Adipocyte (in vitro differentiated cells): ENCODE results near the gene COQ8B.

Experiments
- DNase-seq: peaks from one replicate; pipeline ENCODE4 v3.0.0-alpha.2; 2015; ENCODE audit warnings: low read depth
- H3K27me3 ChIP-seq: replicated peaks from 2 replicates; pipeline ENCODE4 v1.7.0; 2013; ENCODE audit warnings: mild to moderate bottlenecking, low read length, moderate library complexity; ENCODE audit not compliant: control insufficient read depth, insufficient read depth
- H3K36me3 ChIP-seq: 2 replicates; pipeline ENCODE4 v1.7.0; 2013; ENCODE audit warnings: low read length, mild to moderate bottlenecking, moderate library complexity; ENCODE audit not compliant: control insufficient read depth, insufficient read depth, severe bottlenecking
- H3K4me1 ChIP-seq: 2 replicates; pipeline ENCODE4 v1.7.0; 2013; ENCODE audit warnings: mild to moderate bottlenecking, low read length, moderate library complexity; ENCODE audit not compliant: control insufficient read depth, insufficient read depth
- H3K4me3 ChIP-seq: 2 replicates; pipeline ENCODE4 v1.7.0; 2013; ENCODE audit warnings: mild to moderate bottlenecking, low read length, moderate library complexity
- H3K9ac ChIP-seq: 2 replicates; pipeline ENCODE4 v1.7.0; 2013; ENCODE audit warnings: mild to moderate bottlenecking, low read length, moderate library complexity
- H3K9me3 ChIP-seq: 2 replicates; pipeline ENCODE4 v1.7.0; 2013; ENCODE audit warnings: mild to moderate bottlenecking, low read length, moderate library complexity; ENCODE audit not compliant: control insufficient read depth

Gene COQ8B

DNA sequence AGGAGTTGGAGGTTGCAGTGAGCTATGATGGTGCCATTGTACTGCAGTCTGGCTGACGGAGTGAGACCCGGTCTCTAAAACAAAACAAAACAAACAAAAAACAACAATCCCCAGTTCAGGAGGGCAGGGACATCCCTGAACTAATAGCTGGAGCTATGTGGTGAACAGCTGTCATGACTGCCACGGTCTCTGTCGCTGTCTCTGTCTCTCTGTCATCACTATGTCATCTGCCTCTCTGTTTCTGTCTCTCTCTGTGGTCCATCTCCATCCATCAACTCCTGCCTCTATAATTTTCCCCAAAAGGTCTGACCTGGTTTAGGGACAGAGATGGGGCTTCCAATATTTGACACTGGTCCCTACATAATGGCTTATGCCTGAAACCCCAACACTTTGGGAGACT lies 7.6 kb upstream of the COQ8B start:
- H3K4me3 ChIP-seq: no peak overlapping the region

DNA sequence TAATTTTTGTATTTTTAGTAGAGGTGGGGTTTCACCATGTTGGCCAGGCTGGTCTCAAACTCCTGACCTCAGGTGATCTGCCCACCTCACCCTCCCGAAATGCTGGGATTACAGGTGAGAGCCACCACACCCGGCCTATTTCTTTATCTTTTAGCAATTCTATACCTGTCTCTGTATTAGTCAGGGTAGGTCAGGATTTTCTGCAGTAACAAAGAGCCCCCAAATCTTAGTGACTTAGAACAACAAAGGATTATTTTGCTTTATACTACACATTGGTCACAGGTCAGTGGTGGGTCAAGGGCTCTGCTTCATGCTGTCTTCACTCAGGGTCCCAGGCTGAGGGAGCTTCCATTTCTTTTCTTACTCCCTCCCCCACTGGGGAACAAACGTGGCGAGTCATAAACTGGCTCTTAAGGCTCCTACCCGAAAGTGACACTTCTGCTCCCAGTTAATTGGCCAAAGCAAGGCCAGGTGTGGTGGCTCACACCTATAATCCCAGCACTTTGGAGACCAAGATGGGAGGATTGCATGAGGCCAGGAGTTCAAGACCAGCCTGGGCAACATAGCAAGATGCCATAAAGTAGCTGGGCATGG lies 7.1 kb upstream of the COQ8B start:
- H3K27me3 ChIP-seq: no peaks in the 10 kb centered on the region
- no peak overlapping the region for H3K9ac ChIP-seq
- H3K9me3 ChIP-seq: no peaks in the 10 kb centered on the region
- DNase-seq: no peak
- no peak overlapping the region for H3K4me3 ChIP-seq
- peaks cover 56% of the 10 kb centered on the region for H3K36me3 ChIP-seq
- peaks cover 41% of the 10 kb centered on the region for H3K4me1 ChIP-seq

More for the DNA sequence above, 7.6 kb upstream of the COQ8B start:
- Histone ChIP-seq H3K36me3 (peaks cover 60% of the 10 kb centered on the region), H3K4me1 (peaks cover 41% of the 10 kb centered on the region), H3K9ac (no peak overlapping the region), H3K27me3 (no peaks in the 10 kb centered on the region), H3K9me3 (no peaks in the 10 kb centered on the region)
- DNase-seq: no peak

DNA sequence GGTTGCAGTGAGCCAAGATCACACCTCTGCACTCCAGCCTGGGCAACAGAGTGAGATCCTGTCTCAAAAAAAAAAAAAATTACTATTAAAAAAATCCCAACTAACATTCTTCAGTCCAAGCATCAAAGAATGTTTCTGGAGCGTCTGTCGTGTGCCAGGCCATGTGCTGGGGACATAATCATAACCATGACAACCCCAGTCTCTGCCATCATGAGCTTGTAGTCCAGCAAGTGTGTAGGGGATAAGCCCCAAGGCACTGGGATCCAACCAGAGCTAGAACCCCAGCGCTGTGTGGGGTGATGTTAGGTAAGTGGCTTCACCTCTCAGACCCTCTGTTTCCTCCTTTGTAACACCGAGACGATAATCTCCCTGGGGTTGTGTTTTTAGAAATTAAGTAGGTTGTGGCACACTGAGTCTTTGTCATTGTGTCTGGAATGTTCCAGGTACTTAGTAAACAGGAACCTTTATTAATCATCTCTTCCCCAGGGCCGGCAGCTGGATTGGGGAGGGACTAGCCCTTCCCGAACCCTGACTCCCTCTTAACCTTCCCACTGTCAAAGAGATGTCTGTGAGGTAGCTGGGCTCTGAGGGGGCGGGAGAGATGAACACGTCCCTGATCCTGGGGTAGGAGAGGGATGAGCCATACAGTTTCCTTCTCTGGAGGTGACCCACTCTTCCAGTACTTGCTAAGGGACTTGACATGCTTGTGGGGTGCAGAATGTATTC lies 5.4 kb upstream of the COQ8B start:
- H3K9ac ChIP-seq: peak overlapping the region; percentile 100
- peaks cover 41% of the 10 kb centered on the region for H3K4me1 ChIP-seq
- H3K36me3 ChIP-seq: peaks cover 42% of the 10 kb centered on the region
- no peaks in the 10 kb centered on the region for H3K9me3 ChIP-seq
- no peaks in the 10 kb centered on the region for H3K27me3 ChIP-seq
- no peak for DNase-seq
- H3K4me3 ChIP-seq: peak overlapping the region; percentile 98

DNA sequence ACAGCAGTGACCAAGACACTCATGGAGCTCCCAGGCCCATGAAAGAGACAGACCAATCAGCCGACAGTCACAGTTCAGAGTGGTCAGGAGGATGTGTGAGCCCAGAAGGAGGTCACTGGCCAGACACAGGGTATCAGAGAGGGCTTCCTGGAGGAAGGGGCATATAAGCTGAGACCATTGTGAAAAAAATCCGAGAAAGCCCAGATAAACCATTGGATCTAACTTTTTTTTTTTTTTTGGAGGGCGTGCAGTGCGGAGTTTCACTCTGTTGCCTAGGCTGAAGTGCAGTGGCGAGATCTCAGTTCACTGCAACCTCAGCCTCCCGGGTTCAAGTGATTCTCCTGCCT lies 4.4 kb upstream of the COQ8B start:
- peaks cover 44% of the 10 kb centered on the region for H3K4me1 ChIP-seq
- no peak for DNase-seq
- H3K27me3 ChIP-seq: no peaks in the 10 kb centered on the region
- peaks cover 34% of the 10 kb centered on the region for H3K36me3 ChIP-seq
- H3K9me3 ChIP-seq: no peaks in the 10 kb centered on the region
- H3K4me3 ChIP-seq: peak overlapping the region; percentile 98
- H3K9ac ChIP-seq: peak overlapping the region; percentile 100

GRCh38 chr19:40719414-40719894 lies 2.8 kb upstream of the COQ8B start:
- H3K27me3 ChIP-seq: no peaks in the 10 kb centered on the region
- H3K36me3 ChIP-seq: peaks cover 18% of the 10 kb centered on the region
- H3K9me3 ChIP-seq: no peaks in the 10 kb centered on the region
- H3K4me3 ChIP-seq: peak overlapping the region; percentile 98
- peak overlapping the region; percentile 100 for H3K9ac ChIP-seq
- H3K4me1 ChIP-seq: peaks cover 42% of the 10 kb centered on the region
- no peak for DNase-seq

DNA sequence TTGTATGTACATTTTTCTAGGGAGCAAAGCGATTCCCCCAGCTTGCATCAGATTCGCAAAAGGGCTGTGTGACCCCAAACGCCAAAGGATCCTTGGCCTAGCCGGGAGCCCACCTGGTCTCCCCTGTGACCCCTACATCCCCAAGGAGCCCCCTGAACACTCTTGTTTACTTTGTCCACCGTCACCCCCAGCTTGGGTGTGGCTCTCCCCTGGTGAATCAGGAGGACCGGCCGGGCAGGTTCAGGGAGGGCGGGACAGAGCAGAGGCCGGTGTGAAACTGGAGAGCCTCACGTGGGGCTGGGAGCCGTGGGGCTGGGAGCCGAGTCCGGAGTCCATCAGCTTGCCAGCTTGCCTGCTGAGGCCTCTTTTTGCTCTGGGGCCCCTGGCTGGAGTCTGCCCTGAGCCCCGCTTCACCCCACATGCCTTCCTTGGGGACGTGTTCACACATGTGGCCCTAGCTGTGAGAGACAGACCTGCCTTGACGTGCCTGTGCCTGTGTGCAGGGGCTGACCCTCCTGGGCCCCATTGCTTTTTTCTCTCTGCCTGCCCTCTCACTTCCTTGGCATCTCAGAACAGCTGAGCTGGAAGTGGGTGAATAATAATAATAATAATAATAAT lies 2.2 kb upstream of the COQ8B start:
- H3K27me3 ChIP-seq: no peaks in the 10 kb centered on the region
- peak overlapping the region; percentile 98 for H3K4me3 ChIP-seq
- H3K36me3 ChIP-seq: peaks cover 12% of the 10 kb centered on the region
- DNase-seq: peak; percentile 75
- peaks cover 39% of the 10 kb centered on the region for H3K4me1 ChIP-seq
- H3K9ac ChIP-seq: peak overlapping the region; percentile 100
- no peaks in the 10 kb centered on the region for H3K9me3 ChIP-seq

DNA sequence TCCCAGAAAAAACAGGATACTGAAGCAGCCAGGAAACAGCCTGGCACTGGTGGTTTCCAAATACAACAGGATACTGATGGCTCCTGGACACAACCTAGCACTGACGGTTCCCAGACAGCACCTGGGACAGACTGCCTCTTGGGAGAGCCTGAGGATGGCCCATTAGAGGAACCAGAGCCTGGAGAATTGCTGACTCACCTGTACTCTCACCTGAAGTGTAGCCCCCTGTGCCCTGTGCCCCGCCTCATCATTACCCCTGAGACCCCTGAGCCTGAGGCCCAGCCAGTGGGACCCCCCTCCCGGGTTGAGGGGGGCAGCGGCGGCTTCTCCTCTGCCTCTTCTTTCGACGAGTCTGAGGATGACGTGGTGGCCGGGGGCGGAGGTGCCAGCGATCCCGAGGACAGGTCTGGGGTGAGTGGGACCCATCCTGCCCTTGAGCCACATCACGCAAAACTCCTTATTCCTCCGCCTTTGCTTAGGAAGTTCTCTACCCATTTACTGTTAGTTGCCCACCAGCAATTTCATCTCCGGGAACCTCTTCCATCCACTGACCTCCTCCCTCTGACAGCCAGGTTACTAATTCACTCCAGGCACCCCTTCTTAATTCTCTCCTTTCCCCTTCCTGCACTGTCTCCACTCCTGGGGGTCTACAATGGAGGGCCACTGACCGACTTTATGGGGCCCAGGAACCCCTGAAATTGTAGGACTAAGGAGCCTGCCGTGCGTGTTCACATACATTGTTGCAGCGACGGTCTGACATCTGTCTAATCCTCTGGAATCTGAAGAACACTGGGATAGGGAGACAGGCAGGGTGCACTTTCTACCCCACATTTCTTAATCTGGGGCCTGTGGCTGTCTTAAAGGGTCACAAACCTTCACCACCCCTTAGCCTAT lies 1.4 kb upstream of the COQ8B start:
- no peaks in the 10 kb centered on the region for H3K27me3 ChIP-seq
- peak overlapping the region; percentile 100 for H3K9ac ChIP-seq
- H3K4me1 ChIP-seq: peaks cover 38% of the 10 kb centered on the region
- H3K4me3 ChIP-seq: peak overlapping the region; percentile 98
- DNase-seq: peak; percentile 62
- no peaks in the 10 kb centered on the region for H3K9me3 ChIP-seq
- peaks cover 7% of the 10 kb centered on the region for H3K36me3 ChIP-seq

- Histone ChIP-seq H3K27me3 (no peaks in the 10 kb centered on the region), H3K36me3 (peaks cover 9% of the 10 kb centered on the region), H3K9ac (peak overlapping the region; percentile 100), H3K4me1 (peaks cover 34% of the 10 kb centered on the region), H3K9me3 (no peaks in the 10 kb centered on the region), H3K4me3 (peak overlapping the region; percentile 98)
- no peak for DNase-seq
Measured at GRCh38 chr19:40717325-40717879, 716 bp upstream of the COQ8B start.

- H3K27me3 ChIP-seq: no peaks in the 10 kb centered on the region
- peaks cover 4% of the 10 kb centered on the region for H3K36me3 ChIP-seq
- H3K9me3 ChIP-seq: no peaks in the 10 kb centered on the region
- H3K4me1 ChIP-seq: peaks cover 21% of the 10 kb centered on the region
- peak overlapping the region; percentile 98 for H3K4me3 ChIP-seq
- peak overlapping the region; percentile 100 for H3K9ac ChIP-seq
- DNase-seq: no peak
Measured at GRCh38 chr19:40716031-40716481, 630 bp downstream of the COQ8B start.

- no peaks in the 10 kb centered on the region for H3K9me3 ChIP-seq
- DNase-seq: peak; percentile 96
- no peaks in the 10 kb centered on the region for H3K27me3 ChIP-seq
- H3K4me1 ChIP-seq: peaks cover 16% of the 10 kb centered on the region
- H3K9ac ChIP-seq: peak overlapping the region; percentile 100
- peak overlapping the region; percentile 98 for H3K4me3 ChIP-seq
- H3K36me3 ChIP-seq: peaks cover 7% of the 10 kb centered on the region
Measured at GRCh38 chr19:40714441-40715299, 2.0 kb downstream of the COQ8B start.
